HG02943 (cell line): ENCODE data around the gene DEFB113.

Experiments
- ATAC-seq: cut with Tn5 transposase; IDR thresholded peaks from one replicate; pipeline ENCODE4 v1.9.1; 2021; ENCODE audit warnings: mild to moderate bottlenecking, low read depth, moderate library complexity; ENCODE audit not compliant: unreplicated experiment

DEFB113 gene

DNA sequence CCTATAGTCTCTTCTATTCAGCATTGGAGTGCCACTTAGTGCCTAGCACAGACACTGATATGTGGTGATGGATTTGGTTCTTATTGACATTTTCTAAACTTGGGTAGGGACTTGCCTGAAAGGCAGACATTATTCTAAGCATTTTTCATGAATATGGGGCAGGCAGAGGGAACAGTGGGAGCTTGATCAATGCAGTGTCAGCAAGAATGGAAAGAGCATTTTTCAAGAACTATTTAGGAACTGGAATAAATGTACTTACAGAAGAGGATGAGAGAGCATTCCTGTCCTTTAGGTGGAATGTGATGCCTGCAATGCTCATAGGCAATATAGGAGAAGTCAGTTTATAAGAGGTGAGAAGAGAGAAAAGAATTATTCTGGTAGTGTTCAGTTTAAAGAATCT is 31.6 kb downstream of the DEFB113 start:
- no peak for ATAC-seq

DNA sequence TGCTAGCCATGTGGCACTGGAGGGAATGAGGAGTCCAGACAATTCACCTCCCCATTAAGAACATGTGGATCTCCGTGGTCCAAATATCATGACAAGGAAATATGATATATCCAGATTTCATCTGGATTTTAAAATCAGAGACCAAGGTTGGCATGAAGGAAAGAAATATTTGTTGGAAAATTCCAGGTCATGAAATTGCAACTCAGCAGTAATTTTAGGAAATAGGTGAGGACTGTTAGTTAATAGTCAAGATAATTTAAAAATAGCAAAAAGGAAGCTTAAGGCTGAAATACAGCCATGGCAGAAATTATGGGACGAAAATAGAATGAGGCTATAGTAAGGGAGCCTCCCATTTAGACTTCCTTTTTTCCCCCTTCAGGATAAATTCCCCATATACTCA is 32.4 kb downstream of the DEFB113 start:
- no peak for ATAC-seq

DNA sequence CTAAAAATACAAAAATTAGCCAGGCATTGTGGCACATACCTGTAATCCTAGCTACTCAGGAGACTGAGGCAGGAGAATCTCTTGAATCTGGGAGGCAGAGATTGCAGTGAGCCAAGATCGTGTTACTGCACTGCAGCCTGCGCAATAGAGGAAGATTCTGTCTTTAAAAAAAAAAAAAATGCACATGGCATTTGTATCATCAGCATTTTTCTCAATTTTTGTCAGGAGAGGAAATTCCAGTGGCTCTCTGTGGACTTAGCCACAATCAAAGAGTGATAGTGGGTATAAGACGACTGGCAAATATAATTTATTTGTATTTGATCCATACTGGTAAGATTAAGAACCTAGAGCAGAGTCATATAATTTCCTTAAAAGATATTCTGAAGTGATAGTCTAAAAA is 34.0 kb downstream of the DEFB113 start:
- ATAC-seq = no peak

- ATAC-seq = no peak
Observed at GRCh38 chr6:49934770-49935169, 34.7 kb downstream of the DEFB113 start.

DNA sequence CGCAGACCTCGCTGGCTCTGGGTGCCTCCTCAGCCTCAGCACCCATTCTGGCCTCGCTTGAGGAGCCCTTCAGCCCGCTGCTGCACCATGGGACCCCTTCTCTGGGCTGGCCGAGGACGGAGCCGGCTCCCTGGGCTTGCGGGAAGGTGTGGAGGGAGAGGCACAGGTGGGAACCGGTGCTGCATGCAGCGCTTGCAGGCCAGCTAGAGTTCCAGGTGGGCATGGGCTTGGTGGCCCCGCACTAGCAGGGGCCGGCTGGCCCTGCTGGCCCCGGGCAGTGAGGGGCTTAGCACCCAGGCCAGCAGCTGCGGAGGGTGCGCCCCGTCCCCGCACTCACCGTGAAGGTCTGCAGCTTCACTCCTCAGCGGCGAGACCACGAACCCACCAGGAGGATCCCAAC is 35.9 kb downstream of the DEFB113 start:
- ATAC-seq = no peak

DNA sequence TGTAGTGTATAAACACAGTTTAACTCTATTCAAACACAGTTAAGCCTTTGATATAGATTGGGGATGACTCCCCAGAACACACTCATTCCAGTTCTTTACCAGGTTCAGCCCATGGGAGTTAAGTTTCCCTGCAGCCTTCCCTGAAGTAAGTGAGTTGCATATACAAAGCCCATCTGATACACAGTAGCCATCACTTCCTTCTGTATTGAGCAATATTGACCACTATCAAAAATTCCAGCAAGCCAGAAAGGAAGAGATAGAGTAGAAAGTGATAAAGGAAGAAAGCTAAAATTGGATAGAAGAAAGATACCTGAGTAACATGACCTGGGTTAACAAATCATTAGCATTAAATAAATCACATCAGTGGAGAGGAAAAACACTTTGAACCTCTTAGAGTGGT is 40.1 kb downstream of the DEFB113 start:
- no peak for ATAC-seq

GRCh38 chr6:49923826-49924225 is 45.6 kb downstream of the DEFB113 start:
- ATAC-seq = no peak

- ATAC-seq = no peak
Observed at GRCh38 chr6:49919935-49920644, 49.3 kb downstream of the DEFB113 start.

DNA sequence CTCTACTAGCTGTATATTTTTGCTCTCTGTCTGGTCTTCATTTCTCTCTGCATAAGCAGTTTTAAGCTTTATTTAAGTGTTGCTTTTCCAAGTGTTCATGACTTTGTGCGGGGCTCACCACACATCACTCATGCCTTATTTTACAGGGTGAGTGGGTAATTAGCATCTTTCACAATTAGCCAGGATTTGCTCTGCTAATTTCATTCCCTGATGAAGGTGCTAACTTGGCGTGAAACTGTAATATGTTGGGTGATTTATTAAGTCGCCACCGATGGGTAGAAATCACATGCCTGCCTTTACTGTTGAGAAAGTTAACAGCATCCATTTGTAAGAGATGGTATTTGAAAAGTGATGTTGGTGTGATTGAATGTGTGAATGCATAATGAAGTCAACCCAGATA is 50.2 kb downstream of the DEFB113 start:
- no peak for ATAC-seq

DNA sequence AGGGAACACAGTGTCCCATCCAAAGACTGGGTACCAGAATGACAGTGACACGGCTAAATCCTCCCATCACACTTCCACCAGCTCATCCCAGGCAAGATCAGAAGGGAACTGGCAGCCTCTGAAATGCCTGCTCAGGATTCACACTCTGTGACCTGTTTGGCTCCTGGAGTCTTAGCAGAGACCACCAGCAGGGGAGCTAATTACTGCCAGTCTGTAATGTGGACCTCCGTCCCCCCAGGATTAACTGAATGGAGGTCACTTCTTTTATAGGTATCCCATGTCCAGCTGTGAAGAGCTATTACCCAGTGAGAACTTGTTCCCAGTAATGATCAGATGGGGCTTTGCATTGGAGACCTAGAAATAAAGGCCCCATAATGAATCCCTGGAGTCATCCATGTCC is 50.6 kb downstream of the DEFB113 start:
- no peak for ATAC-seq
